Cardiac muscle cell (in vitro differentiated cells and primary cell): Measurements from ENCODE around the gene ATG14. TPM values are rescaled to one million over a fixed set of nuclear protein-coding genes. Genes with fewer than 3 reads are reported as not detected.
A peak's percentile ranks its signal among the peaks of the same experiment; 100 is the strongest.

ENCODE experiments used
- DNase-seq, 2 donors: peaks; one replicate each; pipeline versions ENCODE4 v3.0.0 to v3.0.0-alpha.2; 2010 to 2017; ENCODE audit warnings: low read depth in 1 of 2, low spot score in 1 of 2
- H3K27ac ChIP-seq: fragments of 200-600 bp; sonication (generic); 2 replicates; pipeline ENCODE4 v1.5.1; 2016
- H3K27me3 ChIP-seq: fragments of 200-600 bp; sonication (generic); 2 replicates; pipeline ENCODE4 v1.6.0; 2016; ENCODE audit warnings: control low read depth
- H3K36me3 ChIP-seq: fragments of 200-600 bp; sonication (generic); 2 replicates; pipeline ENCODE4 v1.5.1; 2016; ENCODE audit warnings: control low read depth
- H3K4me1 ChIP-seq: fragments of 200-600 bp; sonication (generic); 2 replicates; pipeline ENCODE4 v1.8.1; 2017; ENCODE audit warnings: low read depth, mild to moderate bottlenecking, mixed run types
- H3K4me3 ChIP-seq: fragments of 200-600 bp; sonication (generic); 2 replicates; pipeline ENCODE4 v1.5.1; 2016; ENCODE audit warnings: mild to moderate bottlenecking
- H3K9me3 ChIP-seq: fragments of 200-600 bp; sonication (generic); 2 replicates; pipeline ENCODE4 v1.5.1; 2017; ENCODE audit warnings: low read depth, mild to moderate bottlenecking, control low read depth
- CTCF ChIP-seq: IDR thresholded peaks from 2 replicates; pipeline ENCODE4 v1.5.1; 2012; ENCODE audit warnings: low read depth, mild to moderate bottlenecking, low read length
- polyA plus RNA-seq: library from polyadenylated mRNA; unstranded; fragments of >200 nt; fragmentation: Nextera tagmentation; extraction: Ambion mirVana; gene quantifications from 2 replicates; pipeline ENCODE4 v1.2.1, GENCODE V29; 2016
- total RNA-seq: library from RNA; depleted of rRNA; stranded (reverse); fragments of >200 nt; gene quantifications from 2 replicates; pipeline ENCODE4 v1.2.3, GENCODE V29; 2016

Gene ATG14
- total and polyA plus RNA-seq, 2 experiments from 2014 or later, result 2.5 to 11.7 TPM

- H3K36me3 ChIP-seq, result peaks cover 3% of the 10 kb centered on the region
- no peak for TF ChIP-seq CTCF
- DNase-seq, result no peak
- no peaks in the 10 kb centered on the region for H3K27me3 ChIP-seq
- H3K9me3 ChIP-seq, result no peaks in the 10 kb centered on the region
- H3K27ac ChIP-seq, result peak overlapping the region; percentile 85
- H3K4me1 ChIP-seq, result peaks cover 9% of the 10 kb centered on the region
- no peak overlapping the region for H3K4me3 ChIP-seq
Measured at GRCh38 chr14:55316564-55316963, 95.1 kb downstream of the ATG14 start.

Other genes with a start within 250 kb of the ATG14 start
- gene DLGAP5, start 220.2 kb downstream of the ATG14 start, total RNA-seq, result 3.4 and 37.4 TPM in 2 replicates
- gene DLGAP5, start 220.2 kb downstream of the ATG14 start, polyA plus RNA-seq, result 5.9 and 71.1 TPM in 2 replicates
- 15.3 and 19.2 TPM in 2 replicates for gene FBXO34, start 140.4 kb downstream of the ATG14 start, total RNA-seq
- gene FBXO34, start 140.4 kb downstream of the ATG14 start, polyA plus RNA-seq, result 21.1 and 21.7 TPM in 2 replicates
- not detected in 2 replicates for gene TBPL2, start 28.8 kb upstream of the ATG14 start, total RNA-seq
- not detected in 2 replicates for gene TBPL2, start 28.8 kb upstream of the ATG14 start, polyA plus RNA-seq
- 63.9 and 130 TPM in 2 replicates for gene KTN1, start 168.4 kb upstream of the ATG14 start, total RNA-seq
- 214 and 240 TPM in 2 replicates for gene KTN1, start 168.4 kb upstream of the ATG14 start, polyA plus RNA-seq